HG02571 (cell line): ENCODE data around the gene LGALS3BP.
"Not testable (repeated sequence)": the region's sequence is repeated elsewhere in the genome, so short reads cannot be mapped to it uniquely, and the experiment has no call there.

Source experiments
- ATAC-seq: cut with Tn5 transposase; IDR thresholded peaks from one replicate; pipeline ENCODE4 v1.9.1; 2021; ENCODE audit warnings: mild to moderate bottlenecking, moderate library complexity; ENCODE audit not compliant: unreplicated experiment

LGALS3BP gene

GRCh38 chr17:78966123-78966813, 13.5 kb downstream of the LGALS3BP start:
- no peak for ATAC-seq

- no peak for ATAC-seq
Measured at GRCh38 chr17:78965491-78965924, 14.2 kb downstream of the LGALS3BP start.

GRCh38 chr17:78963378-78963777, 16.3 kb downstream of the LGALS3BP start:
- ATAC-seq, result no peak

GRCh38 chr17:78962984-78963348, 16.8 kb downstream of the LGALS3BP start:
- not testable (repeated sequence) for ATAC-seq

GRCh38 chr17:78962345-78962983, 17.3 kb downstream of the LGALS3BP start:
- no peak for ATAC-seq

GRCh38 chr17:78961571-78961970, 18.2 kb downstream of the LGALS3BP start:
- ATAC-seq, result no peak

- no peak for ATAC-seq
Measured at GRCh38 chr17:78960928-78961327, 18.8 kb downstream of the LGALS3BP start.

- ATAC-seq, result no peak
Measured at GRCh38 chr17:78959803-78960202, 19.9 kb downstream of the LGALS3BP start.

- ATAC-seq, result no peak
Measured at GRCh38 chr17:78958641-78959127, 21.0 kb downstream of the LGALS3BP start.

- ATAC-seq, result no peak
Measured at GRCh38 chr17:78957128-78957527, 22.6 kb downstream of the LGALS3BP start.

GRCh38 chr17:78956254-78956653, 23.5 kb downstream of the LGALS3BP start:
- ATAC-seq, result no peak

- ATAC-seq, result no peak
Measured at GRCh38 chr17:78954684-78955083, 25.0 kb downstream of the LGALS3BP start.

- no peak for ATAC-seq
Measured at GRCh38 chr17:78953356-78954350, 26.1 kb downstream of the LGALS3BP start.

GRCh38 chr17:78952706-78953105, 27.0 kb downstream of the LGALS3BP start:
- no peak for ATAC-seq

- no peak for ATAC-seq
Measured at GRCh38 chr17:78951967-78952551, 27.7 kb downstream of the LGALS3BP start.

- no peak for ATAC-seq
Measured at GRCh38 chr17:78950870-78951269, 28.9 kb downstream of the LGALS3BP start.

- no peak for ATAC-seq
Measured at GRCh38 chr17:78947235-78948149, 32.2 kb downstream of the LGALS3BP start.

- ATAC-seq, result no peak
Measured at GRCh38 chr17:78946631-78947030, 33.1 kb downstream of the LGALS3BP start.

- ATAC-seq, result no peak
Measured at GRCh38 chr17:78946131-78946530, 33.6 kb downstream of the LGALS3BP start.

GRCh38 chr17:78945455-78945854, 34.3 kb downstream of the LGALS3BP start:
- not testable (repeated sequence) for ATAC-seq
